Type B pancreatic cell (in vitro differentiated cells): ENCODE measurements around the gene HOXC11. TPM values are rescaled to one million over a fixed set of nuclear protein-coding genes. Genes with fewer than 3 reads are reported as not detected.

Experiments used
- DNase-seq: peaks from one replicate; pipeline ENCODE4 v3.0.0; 2021; ENCODE audit warnings: mixed read lengths; ENCODE audit not compliant: unreplicated experiment; ENCODE audit errors: extremely low spot score
- H3K27ac Mint-ChIP-seq: 2 replicates; pipeline ENCODE4 v1.8.0; 2021; ENCODE audit warnings: mild to moderate bottlenecking, mixed read lengths
- H3K27me3 Mint-ChIP-seq: 2 replicates; pipeline ENCODE4 v1.8.0; 2021; ENCODE audit warnings: mixed read lengths
- H3K36me3 Mint-ChIP-seq: 2 replicates; pipeline ENCODE4 v1.8.0; 2021; ENCODE audit warnings: mixed read lengths
- H3K4me1 Mint-ChIP-seq: one replicate; pipeline ENCODE4 v1.8.0; 2021; ENCODE audit warnings: mixed read lengths; ENCODE audit not compliant: unreplicated experiment
- H3K4me3 Mint-ChIP-seq: 2 replicates; pipeline ENCODE4 v1.8.0; 2021; ENCODE audit warnings: mild to moderate bottlenecking, mixed read lengths
- H3K9me3 Mint-ChIP-seq: 2 replicates; pipeline ENCODE4 v1.8.0; 2021; ENCODE audit warnings: mixed read lengths
- total RNA-seq: library from RNA; stranded (reverse); gene quantifications from 2 replicates; pipeline ENCODE4 v1.2.1, GENCODE V29; 2021; ENCODE audit warnings: low replicate concordance
- TF ChIP-seq, protein P1 (sequence below): fragments of 200-600 bp; sonication (generic); conservative IDR thresholded peaks from 2 replicates; pipeline ENCODE4 v1.5.0; 2021; ENCODE audit warnings: antibody characterized with exemption, mild to moderate bottlenecking

The HOXC11 gene
- total RNA-seq, 1 donor from 2014 or later: 0.12 TPM

DNA sequence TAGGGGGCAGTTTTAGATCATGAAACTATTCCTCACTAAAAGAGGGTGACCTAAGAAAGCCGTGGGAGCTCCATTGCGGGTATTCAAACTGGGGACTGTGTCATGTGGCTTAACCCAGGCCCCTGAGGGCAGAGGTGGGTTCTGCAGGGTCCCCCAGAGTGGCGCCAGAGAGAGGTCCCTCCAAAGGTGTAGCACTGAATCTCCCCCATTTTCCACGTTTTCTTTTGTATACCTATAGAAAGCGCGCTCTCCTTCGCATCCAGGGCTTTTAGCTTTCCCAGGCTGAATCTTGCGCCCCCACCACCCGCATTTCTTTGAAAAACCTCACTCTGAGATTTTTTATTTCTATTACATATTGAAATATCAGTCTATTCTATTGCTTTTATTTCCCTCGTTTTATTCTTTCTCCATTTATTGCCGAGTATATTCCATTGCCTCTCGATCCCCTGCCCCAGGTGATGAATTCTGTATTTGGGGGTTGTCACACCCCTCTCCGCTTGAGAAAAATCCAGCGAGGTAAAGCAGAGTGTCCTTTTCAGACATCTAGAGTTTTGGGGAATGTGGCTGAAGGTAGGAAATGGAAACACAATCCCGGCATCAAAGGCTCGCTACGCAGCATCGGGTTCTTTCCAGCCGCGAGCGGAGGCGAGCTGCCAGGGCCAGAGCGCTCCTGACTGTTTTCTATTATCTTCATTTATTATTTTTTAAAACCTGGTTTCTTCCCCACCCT, 35.2 kb upstream of the HOXC11 start:
- Mint-ChIP-seq H3K4me3 (peak overlapping the region; percentile 77), H3K36me3 (peaks cover 5% of the 10 kb centered on the region), H3K9me3 (no peaks in the 10 kb centered on the region), H3K4me1 (peaks cover 8% of the 10 kb centered on the region), H3K27me3 (peaks cover 97% of the 10 kb centered on the region), H3K27ac (no peak overlapping the region)
- TF ChIP-seq, protein P1, sequence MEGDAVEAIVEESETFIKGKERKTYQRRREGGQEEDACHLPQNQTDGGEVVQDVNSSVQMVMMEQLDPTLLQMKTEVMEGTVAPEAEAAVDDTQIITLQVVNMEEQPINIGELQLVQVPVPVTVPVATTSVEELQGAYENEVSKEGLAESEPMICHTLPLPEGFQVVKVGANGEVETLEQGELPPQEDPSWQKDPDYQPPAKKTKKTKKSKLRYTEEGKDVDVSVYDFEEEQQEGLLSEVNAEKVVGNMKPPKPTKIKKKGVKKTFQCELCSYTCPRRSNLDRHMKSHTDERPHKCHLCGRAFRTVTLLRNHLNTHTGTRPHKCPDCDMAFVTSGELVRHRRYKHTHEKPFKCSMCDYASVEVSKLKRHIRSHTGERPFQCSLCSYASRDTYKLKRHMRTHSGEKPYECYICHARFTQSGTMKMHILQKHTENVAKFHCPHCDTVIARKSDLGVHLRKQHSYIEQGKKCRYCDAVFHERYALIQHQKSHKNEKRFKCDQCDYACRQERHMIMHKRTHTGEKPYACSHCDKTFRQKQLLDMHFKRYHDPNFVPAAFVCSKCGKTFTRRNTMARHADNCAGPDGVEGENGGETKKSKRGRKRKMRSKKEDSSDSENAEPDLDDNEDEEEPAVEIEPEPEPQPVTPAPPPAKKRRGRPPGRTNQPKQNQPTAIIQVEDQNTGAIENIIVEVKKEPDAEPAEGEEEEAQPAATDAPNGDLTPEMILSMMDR: no peak
- DNase-seq: no peak

DNA sequence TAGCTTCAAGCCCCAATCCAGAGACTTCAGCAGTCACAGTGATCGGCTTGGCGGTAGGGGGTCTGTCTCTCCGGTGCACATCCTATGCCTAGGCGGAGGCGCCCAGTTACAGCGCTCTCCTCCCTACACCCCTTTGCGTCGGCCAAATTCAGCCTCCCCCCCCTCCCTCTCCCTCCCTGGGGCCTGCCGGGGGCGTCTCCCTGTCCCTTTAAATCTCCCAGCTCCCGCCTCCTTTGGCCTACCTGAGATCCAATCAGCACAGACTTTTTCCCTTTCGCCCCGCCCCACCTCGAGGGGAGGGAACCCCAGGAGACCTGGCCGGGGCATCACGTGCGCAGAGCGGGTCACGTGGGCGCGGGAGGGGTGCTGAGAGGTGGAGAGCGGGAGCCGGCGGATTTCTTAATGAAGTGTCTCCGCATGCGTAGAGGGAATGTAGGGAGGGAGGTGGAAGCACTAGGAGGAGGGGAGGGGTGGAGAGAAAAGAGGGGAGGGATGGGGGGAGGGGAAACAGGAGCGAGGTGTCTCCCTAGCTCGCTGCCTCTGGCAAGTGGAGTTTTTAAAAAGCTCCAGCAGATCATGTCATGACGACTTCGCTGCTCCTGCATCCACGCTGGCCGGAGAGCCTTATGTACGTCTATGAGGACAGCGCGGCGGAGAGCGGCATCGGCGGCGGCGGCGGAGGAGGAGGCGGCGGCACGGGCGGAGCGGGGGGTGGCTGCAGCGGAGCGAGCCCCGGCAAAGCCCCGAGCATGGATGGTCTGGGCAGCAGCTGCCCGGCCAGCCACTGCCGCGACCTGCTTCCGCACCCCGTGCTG, 34.4 kb upstream of the HOXC11 start, which contains the start of gene HOXC13:
TSS of gene HOXC13 (plus strand) at position 506 of the 815 bp plus-strand sequence. CDS start at position 582, 76 bp downstream.
- Mint-ChIP-seq H3K9me3 (no peaks in the 10 kb centered on the region), H3K4me3 (peak within 1 kb of the TSS; percentile 77), H3K36me3 (peaks cover 5% of the 10 kb centered on the region), H3K27ac (no peak within 1 kb of the TSS), H3K4me1 (peaks cover 8% of the 10 kb centered on the region), H3K27me3 (peaks cover 97% of the 10 kb centered on the region)
- DNase-seq: peak; percentile 79
- TF ChIP-seq, protein P1: no peak

DNA sequence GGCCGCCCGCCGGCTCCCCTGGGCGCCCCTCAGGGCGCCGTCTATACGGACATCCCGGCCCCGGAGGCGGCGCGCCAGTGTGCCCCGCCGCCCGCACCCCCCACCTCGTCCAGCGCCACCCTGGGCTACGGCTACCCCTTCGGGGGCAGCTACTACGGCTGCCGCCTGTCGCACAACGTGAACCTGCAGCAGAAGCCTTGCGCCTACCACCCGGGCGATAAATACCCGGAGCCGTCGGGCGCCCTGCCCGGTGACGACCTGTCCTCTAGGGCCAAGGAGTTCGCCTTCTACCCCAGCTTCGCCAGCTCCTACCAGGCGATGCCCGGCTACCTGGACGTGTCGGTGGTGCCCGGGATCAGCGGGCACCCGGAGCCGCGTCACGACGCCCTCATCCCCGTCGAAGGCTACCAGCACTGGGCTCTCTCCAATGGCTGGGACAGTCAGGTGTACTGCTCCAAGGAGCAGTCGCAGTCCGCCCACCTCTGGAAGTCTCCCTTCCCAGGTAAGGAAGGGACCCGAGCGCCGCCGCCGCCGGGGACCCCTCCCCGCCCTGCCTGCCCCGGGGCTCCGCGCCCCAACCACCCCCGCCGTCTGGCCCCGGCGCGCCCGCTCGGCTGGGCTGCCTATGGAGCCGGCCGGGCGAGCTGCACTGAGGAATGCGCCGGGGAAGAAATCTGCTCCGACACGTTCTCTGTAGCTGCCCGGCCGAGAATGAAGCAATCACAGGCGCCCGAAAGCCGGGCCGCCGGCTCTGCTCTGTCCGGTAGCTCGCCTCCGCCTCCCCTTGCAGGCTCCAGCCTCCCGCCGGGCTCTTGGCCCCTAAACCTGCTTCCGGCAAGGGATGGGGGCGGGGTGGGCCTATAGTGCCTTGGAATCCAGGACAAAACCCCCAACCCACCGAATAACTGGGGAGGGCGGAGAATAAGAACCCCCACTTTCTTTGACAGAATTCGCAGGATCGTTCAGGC, 33.5 kb upstream of the HOXC11 start:
- DNase-seq: peak; percentile 66
- TF ChIP-seq, protein P1: no peak
- H3K27ac Mint-ChIP-seq: no peak overlapping the region
- H3K4me3 Mint-ChIP-seq: peak overlapping the region; percentile 54
- H3K4me1 Mint-ChIP-seq: peaks cover 8% of the 10 kb centered on the region
- H3K9me3 Mint-ChIP-seq: no peaks in the 10 kb centered on the region
- peaks cover 97% of the 10 kb centered on the region for H3K27me3 Mint-ChIP-seq
- H3K36me3 Mint-ChIP-seq: peaks cover 5% of the 10 kb centered on the region

DNA sequence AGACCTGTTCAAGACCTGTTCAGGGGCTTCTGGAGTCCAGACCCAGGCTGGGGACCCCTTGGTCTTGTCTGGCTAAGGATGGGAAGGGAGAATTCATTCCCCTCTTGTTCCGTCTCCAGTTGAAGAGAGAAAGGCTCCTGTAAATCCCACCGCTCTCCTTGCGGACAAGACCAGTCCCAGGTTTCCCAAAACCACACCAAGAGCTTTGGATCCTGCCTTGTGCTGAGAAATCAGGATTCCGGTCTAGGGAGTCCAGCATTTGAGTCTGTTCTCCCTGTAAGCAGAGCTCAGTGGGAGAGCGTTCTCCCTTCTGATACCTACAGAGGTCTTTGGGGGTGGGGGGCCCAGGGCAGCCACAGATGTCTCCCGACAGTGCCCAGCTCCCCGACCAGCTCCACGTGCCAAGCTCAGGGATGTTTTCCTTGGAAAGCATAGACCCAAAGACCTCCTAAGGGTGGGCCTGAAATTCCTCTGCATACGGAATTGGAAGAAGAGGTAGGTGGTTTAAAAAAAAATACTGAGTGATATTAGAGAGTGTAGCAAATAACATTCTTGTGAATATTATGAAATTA, 32.4 kb upstream of the HOXC11 start:
- H3K4me3 Mint-ChIP-seq: peak overlapping the region; percentile 35
- peaks cover 3% of the 10 kb centered on the region for H3K4me1 Mint-ChIP-seq
- no peak overlapping the region for H3K27ac Mint-ChIP-seq
- H3K27me3 Mint-ChIP-seq: peaks cover 97% of the 10 kb centered on the region
- no peaks in the 10 kb centered on the region for H3K9me3 Mint-ChIP-seq
- peaks cover 5% of the 10 kb centered on the region for H3K36me3 Mint-ChIP-seq
- no peak for DNase-seq
- TF ChIP-seq, protein P1: no peak

DNA sequence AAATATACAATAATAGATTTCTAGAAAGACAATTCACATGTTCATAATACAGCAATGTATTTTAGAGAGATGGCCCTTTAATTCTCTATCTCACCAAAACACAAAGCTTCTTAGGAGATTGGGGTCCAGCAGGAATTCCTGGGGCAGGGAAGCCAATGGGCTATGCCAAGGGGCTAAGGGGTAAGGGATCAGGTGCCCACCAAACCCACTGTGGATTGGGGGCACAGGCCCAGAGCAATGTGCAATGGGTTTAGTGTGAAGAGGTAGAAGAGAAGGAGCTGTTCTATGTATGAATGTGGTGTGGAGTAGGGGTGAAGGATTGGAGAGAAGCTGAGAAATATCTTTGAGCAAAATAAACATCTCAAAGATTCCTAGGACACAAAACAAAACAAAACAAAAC, 31.7 kb upstream of the HOXC11 start:
- Mint-ChIP-seq H3K9me3 (no peaks in the 10 kb centered on the region), H3K36me3 (peaks cover 5% of the 10 kb centered on the region), H3K27ac (no peak overlapping the region), H3K27me3 (peaks cover 97% of the 10 kb centered on the region), H3K4me3 (no peak overlapping the region), H3K4me1 (no peaks in the 10 kb centered on the region)
- DNase-seq: no peak
- TF ChIP-seq, protein P1: no peak
